ENCODE results near the gene CAPS2. TPM values are rescaled to one million over a fixed set of nuclear protein-coding genes. Genes with fewer than 3 reads are reported as not detected.

The CAPS2 gene
- total RNA-seq, 1 experiment from 2014 or later = not detected

- H3K4me1 Mint-ChIP-seq (ENCODE audit: low read depth, unreplicated experiment) = no peaks in the 10 kb centered on the region
- BruUV-seq (replicated peaks) = no TSS peak
- CTCF ChIA-PET = no interaction called here
Measured at GRCh38 chr12:75360920-75361319, 30.8 kb upstream of the CAPS2 start.

GRCh38 chr12:75354011-75354410 lies 23.9 kb upstream of the CAPS2 start:
- TF ChIP-seq CTCF (IDR thresholded peaks at IDR 0.05; ENCODE audit: insufficient read depth in 1 of 2, low read depth in 1 of 2, low read length in 1 of 2, severe bottlenecking in 1 of 2, unreplicated experiment in 1 of 2) = no peak
- H3K36me3 Mint-ChIP-seq (ENCODE audit: insufficient read depth, unreplicated experiment) = no peaks in the 10 kb centered on the region
- H3K4me1 Mint-ChIP-seq (ENCODE audit: low read depth, unreplicated experiment) = no peaks in the 10 kb centered on the region
- no peaks in the 10 kb centered on the region for H3K36me3 ChIP-seq (ENCODE audit: control insufficient read depth, insufficient read depth, low read length)
- no peak overlapping the region for H3K4me3 Mint-ChIP-seq (ENCODE audit: unreplicated experiment)
- CTCF ChIA-PET = no interaction called here
- intact Hi-C loops (cut with micrococcal nuclease; ENCODE audit: unreplicated experiment) = no loop called here
- POLR2A ChIA-PET = no interaction called here
- peaks cover 3% of the 10 kb centered on the region for H3K27me3 Mint-ChIP-seq (ENCODE audit: insufficient read depth, unreplicated experiment)
- DNase-seq = no peak
- H3K4me3 ChIP-seq (ENCODE audit: low read depth, low read length) = no peak overlapping the region
- peaks cover 9% of the 10 kb centered on the region for H3K9me3 Mint-ChIP-seq (ENCODE audit: unreplicated experiment)
- H3K27ac Mint-ChIP-seq (ENCODE audit: unreplicated experiment) = no peak overlapping the region
- no peaks in the 10 kb centered on the region for H3K9me3 ChIP-seq
- no TSS peak for BruUV-seq (replicated peaks)
- no peaks in the 10 kb centered on the region for H3K27me3 ChIP-seq (replicated peaks; ENCODE audit: control insufficient read depth, insufficient read depth, low read length)
- H3K4me1 ChIP-seq = no peaks in the 10 kb centered on the region

More at GRCh38 chr12:75360920-75361319, 30.8 kb upstream of the CAPS2 start:
- Mint-ChIP-seq H3K27ac (ENCODE audit: unreplicated experiment) (no peak overlapping the region), H3K36me3 (ENCODE audit: insufficient read depth, unreplicated experiment) (no peaks in the 10 kb centered on the region), H3K4me3 (ENCODE audit: unreplicated experiment) (no peak overlapping the region), H3K9me3 (ENCODE audit: unreplicated experiment) (no peaks in the 10 kb centered on the region), H3K27me3 (ENCODE audit: insufficient read depth, unreplicated experiment) (no peaks in the 10 kb centered on the region)
- POLR2A ChIA-PET = no interaction called here
- Histone ChIP-seq H3K9me3 (no peaks in the 10 kb centered on the region), H3K4me3 (ENCODE audit: low read depth, low read length) (no peak overlapping the region), H3K27me3 (replicated peaks; ENCODE audit: control insufficient read depth, insufficient read depth, low read length) (no peaks in the 10 kb centered on the region), H3K36me3 (ENCODE audit: control insufficient read depth, insufficient read depth, low read length) (no peaks in the 10 kb centered on the region), H3K4me1 (no peaks in the 10 kb centered on the region)
- intact Hi-C loops (cut with micrococcal nuclease; ENCODE audit: unreplicated experiment) = no loop called here
- no peak for DNase-seq
- TF ChIP-seq CTCF (IDR thresholded peaks at IDR 0.05; ENCODE audit: insufficient read depth in 1 of 2, low read depth in 1 of 2, low read length in 1 of 2, severe bottlenecking in 1 of 2, unreplicated experiment in 1 of 2) = no peak

- BruUV-seq (replicated peaks) = no TSS peak
- Histone ChIP-seq H3K4me3 (ENCODE audit: low read depth, low read length) (no peak overlapping the region), H3K36me3 (ENCODE audit: control insufficient read depth, insufficient read depth, low read length) (no peaks in the 10 kb centered on the region), H3K4me1 (no peaks in the 10 kb centered on the region), H3K9me3 (no peaks in the 10 kb centered on the region), H3K27me3 (replicated peaks; ENCODE audit: control insufficient read depth, insufficient read depth, low read length) (no peaks in the 10 kb centered on the region)
- H3K4me1 Mint-ChIP-seq (ENCODE audit: low read depth, unreplicated experiment) = no peaks in the 10 kb centered on the region
- no peaks in the 10 kb centered on the region for H3K36me3 Mint-ChIP-seq (ENCODE audit: insufficient read depth, unreplicated experiment)
- POLR2A ChIA-PET = no interaction called here
- TF ChIP-seq CTCF (IDR thresholded peaks at IDR 0.05; ENCODE audit: insufficient read depth in 1 of 2, low read depth in 1 of 2, low read length in 1 of 2, severe bottlenecking in 1 of 2, unreplicated experiment in 1 of 2) = no peak
- no peak overlapping the region for H3K4me3 Mint-ChIP-seq (ENCODE audit: unreplicated experiment)
- H3K27me3 Mint-ChIP-seq (ENCODE audit: insufficient read depth, unreplicated experiment) = peaks cover 3% of the 10 kb centered on the region
- CTCF ChIA-PET = no interaction called here
- H3K27ac Mint-ChIP-seq (ENCODE audit: unreplicated experiment) = no peak overlapping the region
- DNase-seq = no peak
- H3K9me3 Mint-ChIP-seq (ENCODE audit: unreplicated experiment) = peaks cover 9% of the 10 kb centered on the region
- intact Hi-C loops (cut with micrococcal nuclease; ENCODE audit: unreplicated experiment) = no loop called here
Measured at GRCh38 chr12:75350413-75350812, 20.3 kb upstream of the CAPS2 start.
